Naive thymus-derived CD4-positive, alpha-beta T cell (primary cell): Measurements from ENCODE around the gene ABHD2. TPM values are rescaled to one million over a fixed set of nuclear protein-coding genes. Genes with fewer than 3 reads are reported as not detected.
A peak's percentile ranks its signal among the peaks of the same experiment; 100 is the strongest.
"Not testable (repeated sequence)": the region's sequence is repeated elsewhere in the genome, so short reads cannot be mapped to it uniquely, and the experiment has no call there.

Experiments
- ATAC-seq: fragments of 150-1000 bp; cut with Tn5 transposase; 2 replicates; pipeline ENCODE4 v1.10.0; 2021; ENCODE audit warnings: mild to moderate bottlenecking, moderate library complexity
- CTCF ChIA-PET: fragments of 350-600 bp; sonication (Branson Sonifier 250); formaldehyde crosslinking; loops from one replicate; lab custom pipeline; 2021; ENCODE audit warnings: antibody characterized with exemption; lab: Charles Lee
- POLR2A ChIA-PET: fragments of 350-600 bp; sonication (Branson Sonifier 250); formaldehyde crosslinking; loops from one replicate; lab custom pipeline; 2021; ENCODE audit warnings: antibody characterized with exemption, inconsistent platforms; lab: Charles Lee
- DNase-seq, 9 donors: peaks; one replicate each; pipeline versions ENCODE4 v3.0.0 to v3.0.0-alpha.2; 2020 to 2022; ENCODE audit warnings: mixed read lengths in 1 of 9
- H3K27ac ChIP-seq: one replicate; pipeline ENCODE4 v1.7.0; 2013; ENCODE audit warnings: mild to moderate bottlenecking, low read depth, low read length, moderate library complexity
- H3K27me3 ChIP-seq, 2 donors: one replicate each; pipeline ENCODE4 v1.7.0; 2013; ENCODE audit warnings: low read length in 2 of 2, mild to moderate bottlenecking in 2 of 2, moderate library complexity in 2 of 2; ENCODE audit not compliant: control insufficient read depth in 2 of 2, insufficient read depth in 2 of 2
- H3K36me3 ChIP-seq, 3 experiments: 1 replicate in 2 of 3; 2 replicates in 1 of 3; pipeline ENCODE4 v1.7.0; 2013; ENCODE audit warnings: low read length in 3 of 3, mild to moderate bottlenecking in 3 of 3, moderate library complexity in 1 of 3; ENCODE audit not compliant: insufficient read depth in 3 of 3, control insufficient read depth in 2 of 3
- H3K4me1 ChIP-seq, 2 donors: one replicate each; pipeline ENCODE4 v1.7.0; 2013; ENCODE audit warnings: low read length in 2 of 2, mild to moderate bottlenecking in 2 of 2, moderate library complexity in 1 of 2; ENCODE audit not compliant: control insufficient read depth in 2 of 2, insufficient read depth in 2 of 2
- H3K4me3 ChIP-seq: 2 replicates; pipeline ENCODE4 v1.7.0; 2013; ENCODE audit warnings: mild to moderate bottlenecking, low read length
- H3K9me3 ChIP-seq, 3 experiments: 1 replicate in 2 of 3; 2 replicates in 1 of 3; pipeline ENCODE4 v1.7.0; 2013; ENCODE audit warnings: low read length in 3 of 3; ENCODE audit not compliant: control insufficient read depth in 2 of 3
- H3K27ac Mint-ChIP-seq, 9 donors: one replicate each; pipeline ENCODE4 v1.8.0; 2020 to 2022; ENCODE audit warnings: mixed read lengths in 9 of 9, mild to moderate bottlenecking in 8 of 9, moderate library complexity in 5 of 9, inconsistent platforms in 2 of 9
- H3K27me3 Mint-ChIP-seq, 5 donors: one replicate each; pipeline ENCODE4 v1.8.0; 2021 to 2022; ENCODE audit warnings: mixed read lengths in 5 of 5, mild to moderate bottlenecking in 1 of 5
- H3K36me3 Mint-ChIP-seq, 5 donors: one replicate each; pipeline ENCODE4 v1.8.0; 2020 to 2022; ENCODE audit warnings: mixed read lengths in 5 of 5, mild to moderate bottlenecking in 3 of 5, inconsistent platforms in 1 of 5
- H3K4me1 Mint-ChIP-seq, 7 donors: one replicate each; pipeline ENCODE4 v1.8.0; 2020 to 2022; ENCODE audit warnings: mixed read lengths in 7 of 7, mild to moderate bottlenecking in 3 of 7, inconsistent platforms in 1 of 7
- H3K4me3 Mint-ChIP-seq, 10 donors: one replicate each; pipeline ENCODE4 v1.8.0; 2020 to 2022; ENCODE audit warnings: mild to moderate bottlenecking in 10 of 10, mixed read lengths in 10 of 10, moderate library complexity in 6 of 10, inconsistent platforms in 2 of 10
- H3K9me3 Mint-ChIP-seq, 11 donors: one replicate each; pipeline ENCODE4 v1.8.0; 2020 to 2022; ENCODE audit warnings: mixed read lengths in 11 of 11, mild to moderate bottlenecking in 4 of 11, inconsistent platforms in 1 of 11, moderate library complexity in 1 of 11
- intact Hi-C, 2 donors: fragments of 100-400 bp; cut with micrococcal nuclease; formaldehyde crosslinking; loops; one replicate each; pipeline ENCODE4 v1.15.1; 2023
- polyA plus RNA-seq, 2 donors: library from polyadenylated mRNA; unstranded; fragments of 300-500 nt; fragmentation: Illumina TruSeq; gene quantifications; one replicate each; pipeline ENCODE4 v1.2.3, GENCODE V29; 2021
- total RNA-seq, 6 experiments: library from RNA in 5 of 6; stranded (reverse) in 5 of 6; gene quantifications; 1 replicate in 5 of 6; 2 replicates in 1 of 6; pipeline ENCODE4 v1.2.3 and lab custom pipeline; 2021 to 2026

Gene ABHD2
- total and polyA plus RNA-seq, 7 experiments from 2014 or later, result 19.4 to 85.0 (median 63.6) TPM

DNA sequence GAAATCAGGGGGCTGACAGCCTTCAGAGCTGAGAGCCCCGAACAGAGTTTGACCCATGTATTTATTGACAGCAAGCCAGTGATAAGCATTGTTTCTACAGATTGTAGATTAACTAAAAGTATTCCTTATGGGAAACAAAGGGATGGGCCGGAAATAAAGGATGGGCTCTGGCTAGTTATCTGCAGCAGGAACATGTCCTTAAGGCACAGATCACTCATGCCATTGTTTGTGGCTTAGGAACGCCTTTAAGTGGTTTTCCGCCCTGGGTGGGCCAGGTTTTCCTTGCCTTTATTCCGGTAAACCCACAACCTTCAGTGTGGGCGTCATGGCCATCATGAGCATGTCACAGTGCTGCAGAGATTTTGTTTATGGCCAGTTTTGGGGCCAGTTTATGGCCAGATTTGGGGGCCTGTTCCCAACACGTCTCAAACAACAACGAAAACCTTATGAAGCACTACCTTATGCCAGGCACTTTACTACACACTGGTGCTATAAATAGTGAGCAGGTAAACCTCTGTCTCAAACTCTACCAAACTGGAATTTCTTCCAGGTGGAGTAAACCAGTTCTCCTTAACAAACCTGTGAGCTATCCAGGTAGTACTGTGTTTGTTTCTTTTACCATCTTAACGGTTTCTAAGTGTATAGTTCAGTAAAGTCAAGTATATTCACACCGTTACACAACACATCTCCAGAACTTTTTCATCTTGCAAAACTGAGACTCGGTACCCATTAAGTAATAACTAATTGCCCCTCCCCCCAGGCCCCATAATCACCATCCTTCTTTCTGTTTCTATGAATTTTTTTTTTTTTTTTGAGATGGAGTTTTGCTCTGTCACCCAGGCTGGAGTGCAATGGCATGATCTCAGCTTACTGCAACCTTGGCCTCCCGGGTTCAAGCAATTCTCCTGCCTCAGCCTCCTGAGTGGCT, 151.9 kb downstream of the ABHD2 start:
- H3K4me3 ChIP-seq, CTCF ChIA-PET, H3K9me3 Mint-ChIP-seq, ATAC-seq, H3K27ac ChIP-seq, H3K36me3 ChIP-seq, POLR2A ChIA-PET, H3K36me3 Mint-ChIP-seq, DNase-seq, H3K27me3 ChIP-seq, H3K9me3 ChIP-seq, H3K4me3 Mint-ChIP-seq: not testable (repeated sequence)
- intact Hi-C loops, result loop anchor here (5.0 kb wide), 3 partner anchors 337 to 693 kb away; partner anchors contain the start of genes AEN (in 2 of the 2), DET1 (in 1 of the 2) and TICRR (in 1 of the 2)
- Mint-ChIP-seq H3K27me3 (peaks cover 0 to 28% (median 0%) of the 10 kb centered on the region in 5 donors), H3K4me1 (peaks cover 12 to 20% (median 18%) of the 10 kb centered on the region in 7 donors), H3K27ac (peak overlapping the region in 1 of 9 donors; percentile 25)
- peaks cover 6 to 13% of the 10 kb centered on the region in 2 donors for H3K4me1 ChIP-seq

- H3K27ac Mint-ChIP-seq, result peak overlapping the region in 8 of 9 donors; percentile 76 to 96 (median 83)
- CTCF ChIA-PET, result interaction anchor here (1.6 kb wide), 1 partner anchor 36 kb away, joined by 3 read pairs; no protein-coding TSS in a partner anchor
- POLR2A ChIA-PET, result interaction anchor here (1.2 to 1.3 kb wide), 2 partner anchors 91 to 338 kb away, joined by 3 to 4 read pairs; partner anchors contain the start of gene POLG
These were observed 154.9 kb downstream of the ABHD2 start for GRCh38 chr15:89243046-89243690.

DNA sequence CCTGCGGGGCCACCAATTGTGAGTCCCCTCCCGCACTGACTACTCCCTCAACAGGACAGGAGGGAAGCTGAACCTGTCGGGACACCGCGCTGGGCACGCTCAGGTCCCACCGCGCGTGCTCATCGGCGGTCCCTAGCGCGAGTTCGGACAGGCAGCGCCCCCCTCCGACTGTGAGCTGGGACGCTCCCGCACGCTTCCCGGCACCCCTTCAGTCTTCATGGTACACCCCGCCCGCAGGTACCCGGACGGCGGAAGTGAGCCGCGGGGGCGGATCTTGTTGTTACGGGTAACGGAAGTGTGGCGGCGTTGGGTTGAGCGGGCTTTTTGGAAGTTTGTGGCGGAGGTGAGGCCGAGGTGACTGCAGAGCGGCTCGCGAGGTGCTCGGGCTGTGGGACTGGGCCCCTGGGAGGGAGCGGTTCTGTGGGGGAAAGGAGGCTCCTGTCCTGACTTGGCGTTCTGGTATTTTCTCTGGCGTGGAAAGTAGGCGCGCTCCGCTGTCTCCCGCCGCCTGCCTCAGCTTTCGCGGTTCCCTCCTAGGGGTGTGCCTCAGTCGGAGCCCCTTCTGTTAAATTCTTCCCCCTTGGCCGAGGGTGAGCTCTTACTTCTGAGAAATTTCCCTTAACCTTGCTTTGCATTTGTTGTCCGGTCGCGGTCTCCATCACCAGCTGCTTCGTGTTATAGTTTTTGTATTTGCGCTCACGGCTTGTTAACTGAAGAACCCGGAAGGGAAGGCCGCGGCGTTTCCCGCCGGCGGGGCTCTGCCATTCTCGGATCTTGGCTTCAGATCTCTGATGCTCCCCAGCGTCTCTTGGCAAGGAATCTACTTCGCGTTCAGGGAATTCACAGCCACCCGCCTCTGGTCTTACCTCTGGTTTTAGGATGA, 155.7 kb downstream of the ABHD2 start, which contains the start of gene FANCI:
TSS of gene FANCI (plus strand) at position 289 of the 883 bp plus-strand sequence. CDS start 3,669 bp downstream, outside the sequence.
- POLR2A ChIA-PET, result interaction anchor here (0.7 to 1.3 kb wide), 3 partner anchors 90 to 605 kb away, joined by 3 to 4 read pairs (median 3); partner anchors contain the start of genes ISG20 and POLG
- ATAC-seq, result peak; percentile 100
- Mint-ChIP-seq H3K36me3 (peaks cover 0 to 28% (median 7%) of the 10 kb centered on the region in 5 donors), H3K27me3 (peaks cover 0 to 7% (median 0%) of the 10 kb centered on the region in 5 donors), H3K4me3 (peak within 1 kb of the TSS; percentile 86 to 98 (median 94)), H3K4me1 (peaks cover 20 to 40% (median 26%) of the 10 kb centered on the region in 7 donors), H3K27ac (peak within 1 kb of the TSS; percentile 78 to 96 (median 84)), H3K9me3 (peaks cover 0 to 4% (median 0%) of the 10 kb centered on the region in 11 donors)
- Histone ChIP-seq H3K9me3 (no peaks in the 10 kb centered on the region), H3K36me3 (no peaks in the 10 kb centered on the region), H3K4me3 (peak within 1 kb of the TSS; percentile 79), H3K27ac (peak within 1 kb of the TSS; percentile 65), H3K27me3 (no peaks in the 10 kb centered on the region), H3K4me1 (peaks cover 6 to 13% of the 10 kb centered on the region in 2 donors)
- DNase-seq, result peak; percentile 89 to 97 (median 94)
- CTCF ChIA-PET, result interaction anchor here (1.6 kb wide), 1 partner anchor 37 kb away, joined by 3 read pairs; no protein-coding TSS in a partner anchor
- intact Hi-C loops, result loop anchor here (1.0 to 5.0 kb wide), 11 partner anchors 37 to 777 kb away; partner anchors contain the start of genes ABHD2 (in 2 of the 2), AEN (in 2 of the 2), DET1 (in 2 of the 2) and POLG (in 2 of the 2)

More at GRCh38 chr15:89243046-89243690, 154.9 kb downstream of the ABHD2 start:
- peaks cover 0 to 4% (median 0%) of the 10 kb centered on the region in 11 donors for H3K9me3 Mint-ChIP-seq
- no peaks in the 10 kb centered on the region for H3K36me3 ChIP-seq
- no peaks in the 10 kb centered on the region for H3K9me3 ChIP-seq
- ATAC-seq, result no peak
- intact Hi-C loops, result loop anchor here (1.0 to 5.0 kb wide), 10 partner anchors 36 to 776 kb away; partner anchors contain the start of genes ABHD2 (in 2 of the 2), AEN (in 2 of the 2), DET1 (in 2 of the 2) and MRPL46 (in 1 of the 2)
- DNase-seq, result no peak
- peaks cover 0 to 15% (median 0%) of the 10 kb centered on the region in 5 donors for H3K27me3 Mint-ChIP-seq
- peaks cover 0 to 25% (median 2%) of the 10 kb centered on the region in 5 donors for H3K36me3 Mint-ChIP-seq
- H3K4me1 ChIP-seq, result peaks cover 6 to 13% of the 10 kb centered on the region in 2 donors
- H3K4me3 ChIP-seq, result peak overlapping the region; percentile 79
- H3K27ac ChIP-seq, result peak overlapping the region; percentile 65
- peak overlapping the region; percentile 86 to 98 (median 94) for H3K4me3 Mint-ChIP-seq
- peaks cover 20 to 38% (median 26%) of the 10 kb centered on the region in 7 donors for H3K4me1 Mint-ChIP-seq
- H3K27me3 ChIP-seq, result no peaks in the 10 kb centered on the region

DNA sequence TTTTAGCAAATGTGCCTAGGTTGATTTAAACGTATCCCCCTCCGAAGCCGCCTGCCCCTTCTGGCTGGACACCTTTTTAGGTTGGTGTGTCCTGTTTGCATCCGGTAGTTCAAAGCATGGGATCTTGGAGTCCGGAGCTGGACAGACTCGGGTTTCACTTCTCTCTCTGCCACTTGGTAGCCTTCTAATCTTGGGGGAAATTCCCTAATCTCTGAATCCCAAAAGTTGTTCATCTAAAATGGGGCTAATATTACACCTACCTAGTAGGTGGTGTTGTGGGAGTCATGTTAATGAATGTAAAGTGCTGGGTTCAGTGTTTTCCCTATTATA, 156.3 kb downstream of the ABHD2 start:
- CTCF ChIA-PET, result interaction anchor here (0.6 to 1.6 kb wide), 2 partner anchors 14 to 37 kb away, joined by 3 to 4 read pairs; no protein-coding TSS in a partner anchor
- Histone ChIP-seq H3K4me1 (peaks cover 6 to 13% of the 10 kb centered on the region in 2 donors), H3K4me3 (peak overlapping the region; percentile 79), H3K27ac (peak overlapping the region; percentile 65), H3K9me3 (no peaks in the 10 kb centered on the region), H3K36me3 (no peaks in the 10 kb centered on the region), H3K27me3 (no peaks in the 10 kb centered on the region)
- peaks cover 0 to 4% (median 0%) of the 10 kb centered on the region in 11 donors for H3K9me3 Mint-ChIP-seq
- peak overlapping the region; percentile 86 to 98 (median 94) for H3K4me3 Mint-ChIP-seq
- peaks cover 20 to 42% (median 26%) of the 10 kb centered on the region in 7 donors for H3K4me1 Mint-ChIP-seq
- peaks cover 0 to 3% (median 0%) of the 10 kb centered on the region in 5 donors for H3K27me3 Mint-ChIP-seq
- ATAC-seq, result no peak
- intact Hi-C loops, result loop anchor here (1.0 to 5.0 kb wide), 5 partner anchors 90 to 697 kb away; partner anchors contain the start of genes AEN (in 2 of the 2), DET1 (in 1 of the 2), HAPLN3 (in 1 of the 2) and POLG (in 1 of the 2)
- DNase-seq, result no peak
- POLR2A ChIA-PET, result interaction anchor here (1.3 kb wide), 1 partner anchor 340 kb away, joined by 3 read pairs; no protein-coding TSS in a partner anchor
- H3K27ac Mint-ChIP-seq, result peak overlapping the region in 8 of 9 donors; percentile 41 to 96 (median 84)
- H3K36me3 Mint-ChIP-seq, result peaks cover 0 to 32% (median 8%) of the 10 kb centered on the region in 5 donors

DNA sequence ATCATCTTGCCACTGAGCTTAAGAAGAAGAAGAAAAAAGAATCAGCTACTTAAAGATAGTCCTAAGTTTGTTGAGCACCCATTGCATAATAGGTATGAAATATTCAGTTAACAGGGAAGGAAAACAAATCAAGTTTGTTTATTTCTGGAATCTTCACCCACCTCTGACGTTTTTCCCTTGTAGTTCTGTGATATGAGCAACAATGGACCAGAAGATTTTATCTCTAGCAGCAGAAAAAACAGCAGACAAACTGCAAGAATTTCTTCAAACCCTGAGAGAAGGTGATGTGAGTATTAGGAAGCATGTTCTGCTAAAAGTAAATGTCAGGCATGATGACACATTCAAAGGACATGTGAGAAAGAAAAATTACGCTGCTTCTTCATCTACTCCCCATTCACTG, 159.2 kb downstream of the ABHD2 start:
- H3K4me1 Mint-ChIP-seq, result peaks cover 20 to 49% (median 23%) of the 10 kb centered on the region in 7 donors
- H3K27ac Mint-ChIP-seq, result peak overlapping the region in 1 of 9 donors; percentile 30
- DNase-seq (no peak), ATAC-seq (no peak)
- no peaks in the 10 kb centered on the region for H3K27me3 Mint-ChIP-seq
- Histone ChIP-seq H3K36me3 (no peaks in the 10 kb centered on the region), H3K27ac (no peak overlapping the region), H3K4me1 (peaks cover 6 to 13% of the 10 kb centered on the region in 2 donors), H3K9me3 (no peaks in the 10 kb centered on the region), H3K27me3 (no peaks in the 10 kb centered on the region), H3K4me3 (no peak overlapping the region)
- peaks cover 0 to 40% (median 11%) of the 10 kb centered on the region in 5 donors for H3K36me3 Mint-ChIP-seq
- POLR2A ChIA-PET, result interaction anchor here (0.8 kb wide), 1 partner anchor 471 kb away, joined by 3 read pairs; no protein-coding TSS in a partner anchor
- peaks cover 0 to 1% (median 0%) of the 10 kb centered on the region in 11 donors for H3K9me3 Mint-ChIP-seq
- intact Hi-C loops, result no loop called here
- CTCF ChIA-PET, result no interaction called here
- H3K4me3 Mint-ChIP-seq, result peak overlapping the region in 1 of 10 donors; percentile 8
